H9 (cell line): Measurements from ENCODE around the gene SERPING1. TPM values are rescaled to one million over a fixed set of nuclear protein-coding genes. Genes with fewer than 3 reads are reported as not detected.

Source experiments
- DNase-seq: peaks from one replicate; pipeline ENCODE4 v3.0.0-alpha.2; 2017
- H2AFZ ChIP-seq: one replicate; pipeline ENCODE4 v1.6.1; 2013; ENCODE audit warnings: mild to moderate bottlenecking, low read length, control low read depth, moderate library complexity
- H2AK5ac ChIP-seq: 2 replicates; pipeline ENCODE4 v1.6.1; 2013; ENCODE audit warnings: low read length, control low read depth, mixed read lengths; ENCODE audit not compliant: insufficient read length
- H2BK120ac ChIP-seq: one replicate; pipeline ENCODE4 v1.6.1; 2013; ENCODE audit warnings: low read depth, mild to moderate bottlenecking, low read length, control low read depth, inconsistent platforms; ENCODE audit not compliant: poor library complexity, severe bottlenecking
- H2BK12ac ChIP-seq: 2 replicates; pipeline ENCODE4 v1.6.1; 2013; ENCODE audit warnings: low read length, control low read depth, mixed read lengths, low read depth; ENCODE audit not compliant: insufficient read length
- H2BK15ac ChIP-seq: 2 replicates; pipeline ENCODE4 v1.6.1; 2013; ENCODE audit warnings: low read depth, low read length, control low read depth
- H2BK20ac ChIP-seq: one replicate; pipeline ENCODE4 v1.6.1; 2013; ENCODE audit warnings: low read depth, mild to moderate bottlenecking, low read length, control low read depth, inconsistent platforms; ENCODE audit not compliant: poor library complexity, severe bottlenecking
- H2BK5ac ChIP-seq: 2 replicates; pipeline ENCODE4 v1.6.1; 2013; ENCODE audit warnings: low read length, control low read depth, mixed read lengths; ENCODE audit not compliant: insufficient read length
- H3K14ac ChIP-seq: 2 replicates; pipeline ENCODE4 v1.6.1; 2013; ENCODE audit warnings: low read length, control low read depth; ENCODE audit not compliant: insufficient read depth
- H3K18ac ChIP-seq: 2 replicates; pipeline ENCODE4 v1.6.1; 2013; ENCODE audit warnings: low read depth, mild to moderate bottlenecking, mixed read lengths, low read length, control low read depth; ENCODE audit not compliant: insufficient read length
- H3K23ac ChIP-seq: 2 replicates; pipeline ENCODE4 v1.6.1; 2013; ENCODE audit warnings: low read length, control low read depth, mixed read lengths, low read depth; ENCODE audit not compliant: insufficient read length
- H3K23me2 ChIP-seq: 2 replicates; pipeline ENCODE4 v1.6.1; 2013; ENCODE audit warnings: low read depth, mild to moderate bottlenecking, mixed read lengths, low read length, control low read depth; ENCODE audit not compliant: insufficient read length, poor library complexity, severe bottlenecking
- H3K27ac ChIP-seq: 2 replicates; pipeline ENCODE4 v1.5.1; 2013; ENCODE audit warnings: low read length, control low read depth, mixed read lengths, low read depth; ENCODE audit not compliant: insufficient read length
- H3K27me3 ChIP-seq: 2 replicates; pipeline ENCODE4 v1.6.1; 2013; ENCODE audit warnings: low read length, control low read depth, inconsistent platforms; ENCODE audit not compliant: insufficient read depth
- H3K4ac ChIP-seq: 2 replicates; pipeline ENCODE4 v1.6.1; 2013; ENCODE audit warnings: low read depth, mild to moderate bottlenecking, control low read depth, inconsistent platforms, low read length, moderate library complexity
- H3K4me1 ChIP-seq: 2 replicates; pipeline ENCODE4 v1.6.1; 2013; ENCODE audit warnings: low read length, control low read depth, inconsistent platforms; ENCODE audit not compliant: insufficient read depth
- H3K4me2 ChIP-seq: 2 replicates; pipeline ENCODE4 v1.6.1; 2013; ENCODE audit warnings: low read length, control low read depth, mixed read lengths; ENCODE audit not compliant: insufficient read length, insufficient read depth
- H3K56ac ChIP-seq: 2 replicates; pipeline ENCODE4 v1.6.1; 2013; ENCODE audit warnings: low read depth, mild to moderate bottlenecking, mixed read lengths, low read length, control low read depth; ENCODE audit not compliant: insufficient read length
- H3K79me1 ChIP-seq: 2 replicates; pipeline ENCODE4 v1.6.1; 2013; ENCODE audit warnings: low read depth, mild to moderate bottlenecking, moderate library complexity, low read length, control low read depth, inconsistent platforms; ENCODE audit not compliant: insufficient read depth, poor library complexity, severe bottlenecking
- H3K79me2 ChIP-seq: 2 replicates; pipeline ENCODE4 v1.6.1; 2013; ENCODE audit warnings: low read length, control low read depth, inconsistent platforms; ENCODE audit not compliant: insufficient read depth
- H3K9ac ChIP-seq: 2 replicates; pipeline ENCODE4 v1.6.1; 2013; ENCODE audit warnings: low read length, control low read depth, mixed read lengths; ENCODE audit not compliant: insufficient read length; ENCODE audit errors: extremely low read depth
- H3K9me3 ChIP-seq: one replicate; pipeline ENCODE4 v1.6.1; 2013; ENCODE audit warnings: low read depth, low read length, inconsistent platforms; ENCODE audit not compliant: control insufficient read depth
- H3T11ph ChIP-seq: one replicate; pipeline ENCODE4 v1.6.1; 2013; ENCODE audit warnings: mild to moderate bottlenecking, low read length, control low read depth, inconsistent platforms
- H4K20me1 ChIP-seq: one replicate; pipeline ENCODE4 v1.6.1; 2013; ENCODE audit not compliant: control insufficient read depth, insufficient read length, insufficient read depth
- H4K5ac ChIP-seq: 2 replicates; pipeline ENCODE4 v1.6.1; 2013; ENCODE audit warnings: low read depth, mild to moderate bottlenecking, mixed read lengths, low read length, control low read depth; ENCODE audit not compliant: insufficient read length
- H4K8ac ChIP-seq: replicated peaks from 2 replicates; pipeline ENCODE4 v1.6.1; 2013; ENCODE audit warnings: low read length, control low read depth, mixed read lengths, low read depth; ENCODE audit not compliant: insufficient read length
- H4K91ac ChIP-seq: 2 replicates; pipeline ENCODE4 v1.6.1; 2013; ENCODE audit warnings: low read depth, mild to moderate bottlenecking, moderate library complexity, mixed read lengths, low read length, control low read depth; ENCODE audit not compliant: insufficient read length
- H3K27ac Mint-ChIP-seq, 3 experiments: 2 replicates in 2 of 3; 3 replicates in 1 of 3; pipeline ENCODE4 v1.8.0; 2020 to 2021; ENCODE audit warnings: mixed read lengths in 3 of 3, mild to moderate bottlenecking in 1 of 3, moderate library complexity in 1 of 3
- H3K27me3 Mint-ChIP-seq: 2 replicates; pipeline ENCODE4 v1.8.0; 2021; ENCODE audit warnings: low read depth, mild to moderate bottlenecking, moderate library complexity, mixed read lengths
- H3K36me3 Mint-ChIP-seq, 3 experiments: 2 replicates in 2 of 3; 3 replicates in 1 of 3; pipeline ENCODE4 v1.8.0; 2020 to 2021; ENCODE audit warnings: low read depth in 3 of 3, mixed read lengths in 3 of 3; ENCODE audit not compliant: insufficient read depth in 1 of 3
- H3K4me1 Mint-ChIP-seq, 2 experiments: 2 replicates each; pipeline ENCODE4 v1.8.0; 2020; ENCODE audit warnings: mixed read lengths in 2 of 2
- H3K4me3 Mint-ChIP-seq, 2 experiments: 2 replicates in 1 of 2; 3 replicates in 1 of 2; pipeline ENCODE4 v1.8.0; 2020 to 2021; ENCODE audit warnings: mild to moderate bottlenecking in 2 of 2, mixed read lengths in 2 of 2, moderate library complexity in 1 of 2
- H3K9me3 Mint-ChIP-seq, 2 experiments: 2 replicates in 1 of 2; 3 replicates in 1 of 2; pipeline ENCODE4 v1.8.0; 2020; ENCODE audit warnings: mild to moderate bottlenecking in 2 of 2, mixed read lengths in 2 of 2, moderate library complexity in 1 of 2
- WGBS: extraction: QIAGEN DNeasy Blood & Tissue Kit; methylation state at CpG from one replicate; pipeline ENCODE4 v1.1.7; 2013; ENCODE audit warnings: missing lambda C conversion rate, low lambda C conversion rate, mixed read lengths; ENCODE audit not compliant: insufficient read length; ENCODE audit errors: extremely low coverage; 5-methylcytosine and 5-hydroxymethylcytosine counted together
- total RNA-seq: library from RNA; stranded (reverse); gene quantifications from 2 replicates; pipeline ENCODE4 v1.2.1, GENCODE V29; 2021
- TF ChIP-seq, protein P1 (sequence below): fragments of 200-600 bp; sonication (generic); conservative IDR thresholded peaks from 3 replicates; pipeline ENCODE4 v1.8.0; 2021; ENCODE audit warnings: antibody characterized with exemption, mild to moderate bottlenecking

Gene SERPING1
- total RNA-seq, 1 experiment from 2014 or later: 35.2 TPM

DNA sequence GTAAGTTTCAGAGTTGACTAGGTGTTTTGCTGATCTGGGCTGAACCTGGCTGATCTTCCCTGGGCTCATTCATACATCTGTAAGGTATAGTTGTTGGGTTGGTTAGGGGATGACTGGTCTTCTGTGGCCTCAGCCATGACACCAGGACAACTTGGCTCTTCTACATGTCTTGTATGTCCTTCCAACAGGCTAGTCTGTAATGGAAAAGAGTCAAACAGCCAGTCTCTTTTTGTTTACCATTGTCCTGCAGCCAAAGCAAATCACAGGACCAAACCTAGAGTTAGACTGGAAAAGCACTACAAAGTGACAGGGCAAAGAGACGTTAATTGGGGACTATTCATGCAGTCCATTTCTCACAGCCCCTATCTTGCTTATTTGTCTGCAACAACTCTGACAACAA lies 17.8 kb downstream of the SERPING1 start:
- H2BK120ac ChIP-seq: no peak overlapping the region
- H3T11ph ChIP-seq: no peak overlapping the region
- DNase-seq: no peak
- H3K79me2 ChIP-seq: no peaks in the 10 kb centered on the region
- no peak overlapping the region for H3K9ac ChIP-seq
- no peak overlapping the region for H2AFZ ChIP-seq
- no CpG with 5 or more reads among the region's 1 CpG for whole genome bisulfite sequencing
- H3K4ac ChIP-seq: no peak overlapping the region
- H2AK5ac ChIP-seq: no peak overlapping the region
- H2BK20ac ChIP-seq: no peak overlapping the region
- H3K27ac ChIP-seq: no peak overlapping the region
- H4K5ac ChIP-seq: no peak overlapping the region
- no peaks in the 10 kb centered on the region for H4K20me1 ChIP-seq
- H3K79me1 ChIP-seq: no peaks in the 10 kb centered on the region
- no peak overlapping the region for H2BK12ac ChIP-seq
- no peak overlapping the region for H4K8ac ChIP-seq
- no peak overlapping the region for H3K27ac Mint-ChIP-seq
- TF ChIP-seq, protein P1, sequence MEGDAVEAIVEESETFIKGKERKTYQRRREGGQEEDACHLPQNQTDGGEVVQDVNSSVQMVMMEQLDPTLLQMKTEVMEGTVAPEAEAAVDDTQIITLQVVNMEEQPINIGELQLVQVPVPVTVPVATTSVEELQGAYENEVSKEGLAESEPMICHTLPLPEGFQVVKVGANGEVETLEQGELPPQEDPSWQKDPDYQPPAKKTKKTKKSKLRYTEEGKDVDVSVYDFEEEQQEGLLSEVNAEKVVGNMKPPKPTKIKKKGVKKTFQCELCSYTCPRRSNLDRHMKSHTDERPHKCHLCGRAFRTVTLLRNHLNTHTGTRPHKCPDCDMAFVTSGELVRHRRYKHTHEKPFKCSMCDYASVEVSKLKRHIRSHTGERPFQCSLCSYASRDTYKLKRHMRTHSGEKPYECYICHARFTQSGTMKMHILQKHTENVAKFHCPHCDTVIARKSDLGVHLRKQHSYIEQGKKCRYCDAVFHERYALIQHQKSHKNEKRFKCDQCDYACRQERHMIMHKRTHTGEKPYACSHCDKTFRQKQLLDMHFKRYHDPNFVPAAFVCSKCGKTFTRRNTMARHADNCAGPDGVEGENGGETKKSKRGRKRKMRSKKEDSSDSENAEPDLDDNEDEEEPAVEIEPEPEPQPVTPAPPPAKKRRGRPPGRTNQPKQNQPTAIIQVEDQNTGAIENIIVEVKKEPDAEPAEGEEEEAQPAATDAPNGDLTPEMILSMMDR: no peak
- no peaks in the 10 kb centered on the region for H3K9me3 ChIP-seq
- no peaks in the 10 kb centered on the region for H3K23me2 ChIP-seq
- no peak overlapping the region for H4K91ac ChIP-seq
- 0 out of 2 replicates have a peak, but pooled peaks cover 3% of the 10 kb centered on the region for H3K4me1 ChIP-seq
- no peak overlapping the region for H2BK5ac ChIP-seq
- no peak overlapping the region for H3K23ac ChIP-seq
- no peak overlapping the region for H3K4me3 Mint-ChIP-seq
- no peak overlapping the region for H3K14ac ChIP-seq
- H3K4me1 Mint-ChIP-seq: peaks cover 2 to 6% of the 10 kb centered on the region in 2 experiments; a peak in 2 of 4 replicates
- H3K56ac ChIP-seq: no peak overlapping the region
- H3K27me3 ChIP-seq: no peaks in the 10 kb centered on the region
- no peaks in the 10 kb centered on the region for H3K27me3 Mint-ChIP-seq
- peaks cover 18 to 36% (median 26%) of the 10 kb centered on the region in 3 experiments for H3K36me3 Mint-ChIP-seq
- peaks cover 8 to 9% of the 10 kb centered on the region in 2 experiments; a peak in 4 of 5 replicates for H3K9me3 Mint-ChIP-seq
- no peak overlapping the region for H2BK15ac ChIP-seq
- no peak overlapping the region for H3K4me2 ChIP-seq
- no peak overlapping the region for H3K18ac ChIP-seq
